GM23248 (cell line): ENCODE measurements around the gene GMPPA.

Source experiments
- EZH2 ChIP-seq: fragments of 200-600 bp; sonication (generic); IDR thresholded peaks from 2 replicates; pipeline ENCODE4 v1.6.1; 2018; ENCODE audit warnings: antibody characterized with exemption, mild to moderate bottlenecking; ENCODE audit not compliant: insufficient read depth, poor library complexity, severe bottlenecking
- EZH2phosphoT487 ChIP-seq: fragments of 200-600 bp; sonication (generic); IDR thresholded peaks from 2 replicates; pipeline ENCODE4 v1.6.1; 2018; ENCODE audit warnings: antibody characterized with exemption, moderate library complexity, mild to moderate bottlenecking, low read depth; ENCODE audit not compliant: insufficient read depth

DNA sequence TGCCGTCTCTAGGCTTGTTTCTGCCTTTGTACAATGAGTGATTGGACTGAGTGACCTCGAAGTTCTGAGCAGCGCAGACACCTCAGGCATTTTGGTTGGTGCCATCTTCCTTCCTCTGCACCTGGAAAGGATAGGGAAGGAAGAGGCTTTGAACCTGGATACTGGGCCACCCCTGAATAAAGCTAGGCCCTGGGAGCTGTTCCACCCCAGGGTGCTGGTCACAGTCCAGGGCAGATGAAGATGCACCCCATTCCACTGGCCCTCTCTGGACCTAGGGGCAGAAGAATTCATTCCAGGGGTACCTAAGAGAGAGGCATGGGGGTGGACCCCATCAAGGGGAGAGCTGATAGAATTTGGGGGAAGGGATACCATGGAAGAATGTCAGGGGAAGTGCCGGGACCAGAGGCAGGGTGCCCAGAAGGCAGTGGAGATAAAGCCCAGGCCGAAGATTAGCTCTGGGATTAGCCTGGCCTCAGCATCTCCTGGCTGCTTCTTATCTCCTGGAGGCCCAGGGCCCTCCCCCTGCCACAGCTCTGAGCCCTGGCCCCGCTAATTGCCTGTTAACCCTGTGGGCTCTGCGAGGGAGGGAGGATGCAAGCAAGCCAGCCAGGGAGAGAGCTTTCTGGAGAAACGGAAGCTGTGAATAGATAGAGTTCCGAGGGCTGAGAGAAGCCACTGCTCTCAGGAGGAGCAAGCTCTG is 27.0 kb downstream of the GMPPA start:
- no peak for TF ChIP-seq EZH2
- no peak for TF ChIP-seq EZH2phosphoT487
